CD14-positive monocyte (primary cell): ENCODE measurements around the gene PSMA6. TPM values are rescaled to one million over a fixed set of nuclear protein-coding genes. Genes with fewer than 3 reads are reported as not detected.

Source experiments
- DNase-seq, 3 donors: peaks; one replicate each; pipeline ENCODE4 v3.0.0-alpha.2; 2011 to 2022
- H2AFZ ChIP-seq: 2 replicates; pipeline ENCODE4 v1.6.0; 2012; ENCODE audit warnings: mild to moderate bottlenecking, low read depth, low read length, inconsistent platforms; ENCODE audit not compliant: insufficient read depth, poor library complexity, severe bottlenecking
- H3K27ac ChIP-seq, 2 donors: 1 replicate in 1 of 2; 2 replicates in 1 of 2; pipeline ENCODE4 v1.5.1; 2012 to 2013; ENCODE audit warnings: low read length in 2 of 2, control low read depth in 1 of 2, inconsistent platforms in 1 of 2, low read depth in 1 of 2, mild to moderate bottlenecking in 1 of 2
- H3K27me3 ChIP-seq, 2 donors: one replicate each; pipeline versions ENCODE4 v1.6.0 to v1.6.1; 2011 to 2013; ENCODE audit warnings: low read length in 2 of 2; ENCODE audit not compliant: control insufficient read depth in 2 of 2, insufficient read depth in 2 of 2
- H3K36me3 ChIP-seq, 2 donors: replicated peaks in 1 of 2; 1 replicate in 1 of 2; 2 replicates in 1 of 2; pipeline versions ENCODE4 v1.5.1 to v1.6.1; 2012 to 2013; ENCODE audit warnings: low read length in 2 of 2, control low read depth in 1 of 2, inconsistent platforms in 1 of 2, mild to moderate bottlenecking in 1 of 2; ENCODE audit not compliant: insufficient read depth in 2 of 2, control insufficient read depth in 1 of 2
- H3K4me1 ChIP-seq, 2 donors: 1 replicate in 1 of 2; 2 replicates in 1 of 2; pipeline versions ENCODE4 v1.5.1 to v1.6.1; 2012 to 2013; ENCODE audit warnings: low read length in 2 of 2, control low read depth in 1 of 2, inconsistent platforms in 1 of 2, mild to moderate bottlenecking in 1 of 2, moderate library complexity in 1 of 2; ENCODE audit not compliant: insufficient read depth in 2 of 2, control insufficient read depth in 1 of 2
- H3K4me2 ChIP-seq: replicated peaks from 2 replicates; pipeline ENCODE3; 2012; ENCODE audit warnings: low read length, moderate library complexity, mild to moderate bottlenecking; ENCODE audit not compliant: poor library complexity, severe bottlenecking; ENCODE audit errors: extremely low read depth
- H3K4me3 ChIP-seq, 3 experiments: fragments of 200-600 bp in 1 of 3; sonication (generic) in 1 of 3; replicated peaks in 1 of 3; 1 replicate in 2 of 3; 2 replicates in 1 of 3; pipeline ENCODE4 v1.5.1; 2011 to 2013; ENCODE audit warnings: low read length in 3 of 3, mild to moderate bottlenecking in 3 of 3, control low read depth in 2 of 3, low read depth in 2 of 3, inconsistent platforms in 1 of 3, moderate library complexity in 1 of 3
- H3K79me2 ChIP-seq: 2 replicates; pipeline ENCODE4 v1.6.0; 2012; ENCODE audit warnings: mild to moderate bottlenecking, control low read depth, inconsistent platforms, low read length, moderate library complexity; ENCODE audit not compliant: insufficient read depth
- H3K9ac ChIP-seq: 2 replicates; pipeline ENCODE4 v1.6.0; 2017; ENCODE audit warnings: low read length, mild to moderate bottlenecking; ENCODE audit not compliant: insufficient read depth, poor library complexity, severe bottlenecking
- H3K9me3 ChIP-seq, 2 donors: replicated peaks in 1 of 2; 1 replicate in 1 of 2; 2 replicates in 1 of 2; pipeline versions ENCODE4 v1.5.1 to v1.6.1; 2012 to 2013; ENCODE audit warnings: low read length in 2 of 2, control low read depth in 1 of 2; ENCODE audit not compliant: control insufficient read depth in 1 of 2, insufficient read depth in 1 of 2
- H4K20me1 ChIP-seq: 2 replicates; pipeline ENCODE4 v1.6.0; 2012; ENCODE audit warnings: mild to moderate bottlenecking, low read length, control low read depth, moderate library complexity; ENCODE audit not compliant: insufficient read depth
- H3K27ac Mint-ChIP-seq, 7 donors: one replicate each; pipeline ENCODE4 v1.8.0; 2020; ENCODE audit warnings: mild to moderate bottlenecking in 7 of 7, mixed read lengths in 7 of 7, moderate library complexity in 6 of 7, inconsistent platforms in 2 of 7
- H3K27me3 Mint-ChIP-seq, 3 donors: one replicate each; pipeline ENCODE4 v1.8.0; 2021 to 2022; ENCODE audit warnings: low read depth in 3 of 3, mild to moderate bottlenecking in 3 of 3, mixed read lengths in 3 of 3, moderate library complexity in 3 of 3, inconsistent platforms in 1 of 3
- H3K36me3 Mint-ChIP-seq, 2 donors: one replicate each; pipeline ENCODE4 v1.8.0; 2020; ENCODE audit warnings: mixed read lengths in 2 of 2, inconsistent platforms in 1 of 2, mild to moderate bottlenecking in 1 of 2
- H3K4me1 Mint-ChIP-seq: one replicate; pipeline ENCODE4 v1.8.0; 2020; ENCODE audit warnings: mild to moderate bottlenecking, mixed read lengths
- H3K4me3 Mint-ChIP-seq, 2 donors: one replicate each; pipeline ENCODE4 v1.8.0; 2020; ENCODE audit warnings: mild to moderate bottlenecking in 2 of 2, mixed read lengths in 2 of 2, moderate library complexity in 1 of 2
- H3K9me3 Mint-ChIP-seq, 7 donors: one replicate each; pipeline ENCODE4 v1.8.0; 2020 to 2022; ENCODE audit warnings: mixed read lengths in 7 of 7, mild to moderate bottlenecking in 6 of 7, moderate library complexity in 6 of 7, inconsistent platforms in 2 of 7
- CTCF ChIP-seq: fragments of 200-600 bp; IDR thresholded peaks from one replicate; pipeline ENCODE4 v1.8.0; 2022; ENCODE audit warnings: antibody characterized with exemption, mild to moderate bottlenecking
- WGBS: methylation state at CpG from one replicate; pipeline ENCODE4 v1.1.5; 2013; ENCODE audit warnings: missing lambda C conversion rate; ENCODE audit not compliant: insufficient coverage; 5-methylcytosine and 5-hydroxymethylcytosine counted together
- intact Hi-C, 2 donors: fragments of 100-400 bp; cut with micrococcal nuclease; formaldehyde crosslinking; loops; one replicate each; pipeline versions ENCODE4 v1.15.0 to v1.15.1; 2023
- polyA plus RNA-seq, 3 donors: library from polyadenylated mRNA; depleted of rRNA in 1 of 3; unstranded in 2 of 3; stranded (reverse) in 1 of 3; fragments of 300-500 nt in 2 of 3; fragments of >200 nt in 1 of 3; fragmentation: Illumina TruSeq in 2 of 3; gene quantifications; 1 replicate in 2 of 3; 2 replicates in 1 of 3; pipeline ENCODE4 v1.2.3, GENCODE V29; 2012 to 2021

PSMA6 gene
- polyA plus RNA-seq, 3 donors = 144 to 572 (median 480) TPM

GRCh38 chr14:35343702-35344101, 51.5 kb downstream of the PSMA6 start:
- intact Hi-C loops = loop anchor here (5.0 to 10.0 kb wide), 2 partner anchors 41 to 61 kb away; partner anchors contain the start of gene NFKBIA (in 1 of the 2)
- peak overlapping the region in 1 of 2 donors; percentile 54 for H3K4me3 Mint-ChIP-seq
- H3K27me3 Mint-ChIP-seq = peaks cover 0 to 3% (median 1%) of the 10 kb centered on the region in 3 donors
- Histone ChIP-seq H3K27me3 (no peaks in the 10 kb centered on the region), H4K20me1 (no peaks in the 10 kb centered on the region), H3K4me3 (peak overlapping the region in 1 of 3 experiments; percentile 3), H3K9me3 (no peaks in the 10 kb centered on the region), H3K4me1 (peaks cover 59 to 65% of the 10 kb centered on the region in 2 donors), H3K27ac (peak overlapping the region in 1 of 2 donors; percentile 32), H3K79me2 (no peaks in the 10 kb centered on the region), H2AFZ (no peak overlapping the region), H3K9ac (no peak overlapping the region), H3K36me3 (no peaks in the 10 kb centered on the region), H3K4me2 (no peak overlapping the region)
- peak overlapping the region in 5 of 7 donors; percentile 72 to 87 (median 80) for H3K27ac Mint-ChIP-seq
- 87% methylated on average over 3 of the region's 7 CpGs for WGBS
- no peaks in the 10 kb centered on the region for H3K9me3 Mint-ChIP-seq
- peaks cover 63% of the 10 kb centered on the region for H3K4me1 Mint-ChIP-seq
- DNase-seq = no peak
- no peak for TF ChIP-seq CTCF
- peaks cover 2 to 3% of the 10 kb centered on the region in 2 donors for H3K36me3 Mint-ChIP-seq

DNA sequence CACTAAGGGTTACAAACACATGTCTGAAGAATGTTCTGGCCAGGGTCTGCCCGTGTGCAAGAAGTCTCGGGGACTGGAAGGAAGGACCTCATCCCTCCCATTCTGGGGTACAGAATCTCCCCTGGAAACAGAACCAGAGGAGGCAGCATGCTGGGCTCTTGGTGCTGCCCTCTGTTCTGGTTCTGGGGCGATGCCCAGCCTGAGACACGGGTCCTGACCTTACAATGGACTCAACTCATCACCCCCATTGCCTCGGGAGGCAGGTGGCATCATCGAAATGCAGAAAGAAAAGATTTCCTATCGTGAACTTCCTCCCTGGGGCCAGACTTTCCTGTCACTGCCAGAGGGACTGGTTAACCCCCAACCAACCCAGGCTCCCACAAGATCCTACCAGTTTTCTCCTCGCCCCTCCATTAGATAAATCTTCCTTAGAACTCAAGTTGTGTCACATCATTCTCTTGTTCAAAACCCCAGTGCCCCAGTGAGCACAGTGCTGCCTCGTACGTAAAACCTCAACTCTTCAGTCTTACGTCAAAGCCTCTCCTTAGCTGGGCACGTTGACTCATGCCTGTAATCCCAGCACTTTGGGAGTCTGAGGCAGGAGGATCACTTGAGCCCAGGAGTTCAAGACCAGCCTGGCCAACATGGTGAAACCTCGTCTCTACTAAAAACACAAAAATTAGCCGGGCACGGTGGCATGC, 52.1 kb downstream of the PSMA6 start:
- intact Hi-C loops = loop anchor here (5.0 to 10.0 kb wide), 2 partner anchors 42 to 61 kb away; partner anchors contain the start of gene NFKBIA (in 1 of the 2)
- Histone ChIP-seq H3K27me3 (no peaks in the 10 kb centered on the region), H3K36me3 (no peaks in the 10 kb centered on the region), H3K9me3 (no peaks in the 10 kb centered on the region), H3K27ac (peak overlapping the region in 1 of 2 donors; percentile 32), H3K9ac (no peak overlapping the region), H3K4me2 (peak overlapping the region; percentile 22), H2AFZ (peak overlapping the region; percentile 49), H4K20me1 (no peaks in the 10 kb centered on the region), H3K4me3 (peak overlapping the region in 1 of 3 experiments; percentile 3), H3K79me2 (no peaks in the 10 kb centered on the region), H3K4me1 (peaks cover 54 to 59% of the 10 kb centered on the region in 2 donors)
- Mint-ChIP-seq H3K9me3 (no peaks in the 10 kb centered on the region), H3K36me3 (peaks cover 2 to 3% of the 10 kb centered on the region in 2 donors), H3K27me3 (peaks cover 0 to 3% (median 1%) of the 10 kb centered on the region in 3 donors), H3K4me1 (peaks cover 60% of the 10 kb centered on the region), H3K27ac (peak overlapping the region in 6 of 7 donors; percentile 18 to 87 (median 78)), H3K4me3 (peak overlapping the region; percentile 49 to 54)
- WGBS = 31% methylated on average over 14 of the region's 15 CpGs
- peak; percentile 39 to 72 (median 50) for DNase-seq
- TF ChIP-seq CTCF = no peak
